Limb (tissue), 2 donors: ENCODE data around the gene KIT.

Experiments
- DNase-seq, 2 donors: peaks; one replicate each; pipeline ENCODE4 v3.0.0-alpha.2; 2016; ENCODE audit errors: extremely low spot score in 2 of 2

Gene KIT

DNA sequence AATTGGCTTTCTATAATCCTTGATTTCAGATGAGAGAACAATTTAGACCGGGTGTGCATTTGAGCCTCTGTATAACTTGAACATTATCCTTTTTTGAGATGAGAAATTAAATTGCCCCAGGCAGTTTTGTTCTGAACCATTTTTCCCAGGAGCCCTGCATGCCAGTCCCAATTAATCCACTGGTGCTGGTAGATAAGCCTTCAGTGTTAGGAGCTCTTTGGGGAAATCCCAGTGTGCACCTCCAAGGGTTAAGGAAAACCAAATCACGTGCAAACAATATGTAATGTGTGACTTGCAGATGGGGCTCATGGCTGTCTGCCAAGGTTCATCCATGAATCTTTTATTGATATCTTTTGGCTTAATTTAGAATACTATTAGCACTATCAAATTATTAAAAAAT lies 43.2 kb downstream of the KIT start:
- no peak for DNase-seq

DNA sequence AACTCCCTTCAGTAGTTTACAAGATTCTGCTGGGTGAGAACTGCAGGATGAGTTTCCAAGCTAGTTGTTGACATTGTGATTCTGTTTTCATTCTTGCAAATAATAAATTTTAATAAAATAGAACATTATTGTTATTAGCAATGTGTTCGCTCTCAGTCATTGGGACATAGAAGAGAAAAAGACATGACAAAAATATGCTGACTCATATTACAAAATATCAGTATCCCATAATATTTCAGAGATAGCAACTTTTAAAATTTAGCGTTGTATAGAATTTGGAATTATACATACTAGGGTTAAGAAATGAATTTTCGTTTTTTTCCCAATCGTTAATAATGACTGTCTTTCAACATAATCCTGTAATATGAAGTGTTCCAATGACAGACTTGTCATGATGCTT lies 45.4 kb downstream of the KIT start:
- no peak for DNase-seq

- no peak for DNase-seq
These were observed 49.6 kb downstream of the KIT start for GRCh38 chr4:54707406-54707805.

DNA sequence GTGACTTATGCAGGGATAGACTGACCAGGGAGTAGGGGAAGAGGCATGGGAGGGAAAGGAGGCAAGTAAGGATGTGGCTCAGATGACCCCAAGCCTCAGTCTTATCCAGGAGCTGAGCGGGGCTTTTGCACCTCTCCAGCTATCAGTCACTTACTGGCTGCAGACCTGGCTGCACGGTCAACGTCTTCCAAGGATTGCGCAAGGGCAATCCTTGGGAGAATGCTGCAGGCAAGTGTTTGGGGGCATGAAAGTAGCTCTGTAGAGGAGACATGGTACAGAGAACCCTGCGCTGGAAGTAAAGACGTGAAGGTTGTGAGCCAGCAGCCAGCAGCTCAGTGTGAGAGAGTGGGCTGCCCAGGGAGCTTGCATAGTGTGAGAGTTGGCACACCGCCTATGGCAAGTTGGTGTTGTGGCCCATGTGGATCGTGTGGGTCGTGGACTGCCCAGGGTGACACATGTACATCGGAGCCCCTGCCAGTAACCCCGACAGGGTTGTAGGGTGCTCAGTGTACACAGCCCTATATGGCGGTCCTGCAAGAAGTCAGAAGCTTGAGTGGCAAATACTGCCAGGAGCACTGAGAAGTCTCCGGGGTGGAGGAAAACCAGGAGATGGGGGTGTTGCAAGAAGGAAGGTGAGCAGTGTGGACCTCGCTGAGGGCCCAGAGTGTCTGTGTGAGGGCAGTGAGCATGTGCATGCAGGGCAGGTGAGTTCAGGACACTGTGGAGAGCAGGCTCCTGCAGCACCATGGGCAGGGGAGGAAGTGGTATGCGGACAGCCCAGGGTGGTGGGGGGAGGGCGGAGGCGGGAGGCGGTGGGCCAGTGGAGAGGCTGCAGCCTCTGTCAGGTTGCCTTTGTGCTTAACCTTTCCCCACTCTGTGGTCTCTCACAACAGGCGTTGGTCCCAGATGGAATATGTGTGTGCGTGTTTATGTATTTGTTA lies 50.9 kb downstream of the KIT start:
- no peak for DNase-seq

GRCh38 chr4:54709400-54709799 lies 51.6 kb downstream of the KIT start:
- no peak for DNase-seq

DNA sequence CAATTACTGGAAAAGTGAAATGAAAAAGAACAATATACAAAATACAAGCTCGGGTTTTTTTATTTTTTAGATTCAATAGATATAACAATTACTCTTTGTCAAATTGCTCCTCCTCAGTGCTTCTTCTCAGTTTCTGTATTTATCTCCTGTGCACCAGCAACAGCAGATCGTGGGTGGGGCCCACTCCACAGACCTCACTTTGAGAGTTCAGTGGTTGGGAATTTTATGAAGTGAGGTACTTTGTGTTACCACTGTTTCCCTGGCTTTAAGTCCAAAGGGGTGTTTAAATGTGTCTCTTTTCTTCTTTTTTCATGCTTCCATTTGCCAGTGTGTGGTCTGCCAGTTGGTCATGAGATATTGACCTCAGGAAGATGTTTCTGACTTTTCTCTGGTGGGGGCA lies 54.4 kb downstream of the KIT start:
- DNase-seq = no peak

GRCh38 chr4:54714631-54715030 lies 56.9 kb downstream of the KIT start:
- DNase-seq = no peak

DNA sequence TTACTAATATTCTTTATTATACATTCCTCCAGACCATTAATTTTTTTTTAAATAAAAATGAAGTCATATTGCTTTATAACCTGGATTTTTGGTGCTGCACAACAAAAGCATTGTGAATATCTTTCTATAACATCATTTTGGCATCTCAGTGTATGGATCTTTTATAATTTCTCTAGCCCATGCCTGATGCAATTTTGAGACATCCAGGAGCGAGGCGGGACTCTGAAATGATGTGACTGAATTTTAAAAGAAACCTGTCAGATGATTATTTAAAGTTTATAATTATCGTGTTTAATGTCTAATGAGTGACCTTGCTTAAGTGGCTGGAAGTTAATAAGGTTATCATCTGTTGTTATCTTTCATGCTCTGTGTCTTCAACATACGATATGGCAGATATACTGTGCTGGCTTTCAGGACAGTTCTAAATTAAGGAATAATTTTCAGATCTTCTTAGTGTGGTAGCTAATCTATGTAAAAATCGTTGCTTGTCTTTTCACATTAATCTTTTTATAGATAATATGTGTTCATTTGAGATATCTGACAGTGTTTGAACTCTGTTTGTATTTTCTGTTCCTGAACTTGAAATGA lies 58.8 kb downstream of the KIT start:
- no peak for DNase-seq

- no peak for DNase-seq
These were observed 59.9 kb downstream of the KIT start for GRCh38 chr4:54717694-54718093.

GRCh38 chr4:54719378-54719777 lies 61.6 kb downstream of the KIT start:
- no peak for DNase-seq

GRCh38 chr4:54723220-54723619 lies 65.5 kb downstream of the KIT start:
- DNase-seq = no peak

DNA sequence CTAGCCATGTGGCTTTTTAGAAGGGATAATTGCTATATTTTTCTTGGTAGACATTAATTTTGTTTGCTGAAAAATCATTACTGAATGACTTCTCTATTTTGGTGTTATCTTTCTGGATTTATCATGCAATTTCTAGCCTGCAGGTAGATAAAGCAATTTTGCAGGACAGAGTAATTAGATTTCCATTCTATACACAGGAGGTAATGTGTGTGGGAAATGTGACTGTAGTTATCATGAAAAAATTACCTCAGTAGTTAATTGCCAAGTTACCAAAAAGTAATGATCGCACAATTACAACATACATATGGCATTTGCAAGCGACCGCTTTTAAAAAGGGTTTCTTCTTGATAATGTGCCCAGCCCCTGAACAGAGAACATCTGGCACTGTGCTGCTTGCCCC lies 66.1 kb downstream of the KIT start:
- DNase-seq = no peak

DNA sequence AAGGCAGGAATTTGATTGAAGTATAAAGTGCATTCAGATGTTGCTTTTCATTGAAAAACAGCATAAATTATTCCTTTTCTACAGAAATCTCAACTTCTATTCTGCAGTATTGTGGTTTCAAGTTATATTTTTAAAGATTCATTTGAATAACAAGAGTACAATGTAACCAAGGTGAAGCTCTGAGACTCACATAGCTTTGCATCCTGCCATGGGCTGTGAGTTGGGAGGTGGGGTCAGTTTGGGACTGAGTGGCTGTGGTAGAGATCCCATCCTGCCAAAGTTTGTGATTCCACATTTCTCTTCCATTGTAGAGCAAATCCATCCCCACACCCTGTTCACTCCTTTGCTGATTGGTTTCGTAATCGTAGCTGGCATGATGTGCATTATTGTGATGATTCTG lies 69.2 kb downstream of the KIT start:
- no peak for DNase-seq

DNA sequence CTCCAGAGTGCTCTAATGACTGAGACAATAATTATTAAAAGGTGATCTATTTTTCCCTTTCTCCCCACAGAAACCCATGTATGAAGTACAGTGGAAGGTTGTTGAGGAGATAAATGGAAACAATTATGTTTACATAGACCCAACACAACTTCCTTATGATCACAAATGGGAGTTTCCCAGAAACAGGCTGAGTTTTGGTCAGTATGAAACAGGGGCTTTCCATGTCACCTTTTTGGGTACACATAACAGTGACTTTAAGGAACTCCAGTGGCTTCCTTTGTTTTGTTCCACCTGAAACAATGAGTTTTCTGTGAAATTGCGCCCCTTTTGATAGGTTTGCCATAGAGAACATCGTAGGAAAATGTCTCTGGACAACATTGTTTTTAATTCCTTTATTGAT lies 69.6 kb downstream of the KIT start:
- no peak for DNase-seq

GRCh38 chr4:54728368-54728767 lies 70.6 kb downstream of the KIT start:
- DNase-seq = no peak

DNA sequence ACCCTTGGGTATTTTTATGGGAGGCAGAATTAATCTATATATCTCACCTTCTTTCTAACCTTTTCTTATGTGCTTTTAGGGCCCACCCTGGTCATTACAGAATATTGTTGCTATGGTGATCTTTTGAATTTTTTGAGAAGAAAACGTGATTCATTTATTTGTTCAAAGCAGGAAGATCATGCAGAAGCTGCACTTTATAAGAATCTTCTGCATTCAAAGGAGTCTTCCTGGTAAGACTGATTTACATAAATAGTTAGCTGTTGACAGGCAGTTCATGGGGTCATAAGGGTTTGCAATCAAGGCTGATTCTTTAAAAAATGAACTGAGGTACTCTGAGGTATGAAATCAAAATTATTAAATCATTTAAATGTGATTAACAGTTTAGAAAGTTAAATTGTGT lies 71.5 kb downstream of the KIT start:
- no peak for DNase-seq

- DNase-seq = no peak
These were observed 72.8 kb downstream of the KIT start for GRCh38 chr4:54730581-54730980.

DNA sequence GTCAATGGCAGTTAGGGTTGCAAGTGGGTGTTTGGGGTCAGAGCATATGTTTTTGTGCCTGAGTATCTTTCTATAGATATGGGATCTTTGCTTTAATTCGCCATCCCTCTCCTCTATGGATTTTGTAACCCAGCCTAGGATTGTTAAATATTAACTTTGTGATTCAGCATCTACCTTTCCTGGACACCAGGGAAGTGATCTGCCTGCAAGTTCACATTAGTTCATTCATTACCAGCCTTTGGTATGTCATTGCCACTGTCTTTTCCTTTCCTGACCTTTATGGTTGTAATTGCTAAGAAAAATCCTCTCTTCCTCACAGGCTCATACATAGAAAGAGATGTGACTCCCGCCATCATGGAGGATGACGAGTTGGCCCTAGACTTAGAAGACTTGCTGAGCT lies 73.8 kb downstream of the KIT start:
- no peak for DNase-seq

DNA sequence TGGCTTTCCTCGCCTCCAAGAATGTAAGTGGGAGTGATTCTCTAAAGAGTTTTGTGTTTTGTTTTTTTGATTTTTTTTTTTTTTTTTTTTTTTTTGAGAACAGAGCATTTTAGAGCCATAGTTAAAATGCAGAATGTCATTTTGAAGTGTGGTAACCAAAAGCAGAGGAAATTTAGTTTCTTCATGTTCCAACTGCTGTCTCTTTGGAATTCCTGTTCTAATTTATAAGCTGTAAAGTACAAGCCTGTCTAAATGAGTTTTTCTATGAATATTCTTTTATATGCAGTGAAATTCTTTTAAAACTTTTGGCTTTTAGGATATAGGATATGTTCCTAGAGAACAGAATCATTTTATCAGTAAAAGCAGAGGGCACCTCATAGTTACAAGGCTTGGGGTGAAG lies 74.2 kb downstream of the KIT start:
- no peak for DNase-seq

DNA sequence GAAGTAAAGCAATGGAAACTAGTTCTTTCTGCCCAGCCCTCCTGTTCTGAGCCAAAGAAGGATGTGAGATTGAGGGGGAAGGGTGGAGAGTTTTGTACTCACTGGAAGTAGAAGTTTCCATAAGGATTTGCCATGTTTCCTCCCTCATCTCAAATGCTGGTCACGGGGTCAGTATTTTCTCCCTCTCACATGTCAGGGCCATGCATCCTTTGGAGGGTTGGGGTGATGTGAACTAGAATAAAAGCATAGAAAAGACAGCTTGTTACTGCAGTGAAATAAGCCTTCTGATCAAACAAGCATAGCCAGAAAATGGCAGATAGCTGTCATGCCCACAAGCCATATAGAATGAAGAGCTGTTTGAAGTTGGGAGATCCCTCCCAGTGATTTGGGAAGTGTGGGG lies 79.7 kb downstream of the KIT start:
- DNase-seq = no peak

DNA sequence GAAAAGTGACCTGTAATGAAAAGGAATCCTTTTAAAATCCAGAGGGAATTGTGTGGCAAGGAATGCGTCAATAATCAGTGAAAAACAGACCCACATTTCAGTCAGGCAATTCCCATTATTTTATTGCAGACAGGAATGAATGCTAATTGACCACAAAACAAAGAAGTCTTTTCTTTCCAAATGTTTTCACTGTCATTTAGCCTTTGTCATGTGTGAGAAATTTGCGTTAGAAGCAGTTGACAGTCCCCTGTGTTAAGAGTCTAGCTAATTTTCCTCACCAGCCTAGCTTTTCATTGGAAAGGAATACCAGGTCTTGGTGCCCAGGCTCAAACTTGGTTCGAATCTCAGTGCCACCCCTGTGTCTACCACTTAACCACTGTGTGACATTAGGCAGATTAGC lies 83.4 kb downstream of the KIT start:
- DNase-seq = no peak

DNA sequence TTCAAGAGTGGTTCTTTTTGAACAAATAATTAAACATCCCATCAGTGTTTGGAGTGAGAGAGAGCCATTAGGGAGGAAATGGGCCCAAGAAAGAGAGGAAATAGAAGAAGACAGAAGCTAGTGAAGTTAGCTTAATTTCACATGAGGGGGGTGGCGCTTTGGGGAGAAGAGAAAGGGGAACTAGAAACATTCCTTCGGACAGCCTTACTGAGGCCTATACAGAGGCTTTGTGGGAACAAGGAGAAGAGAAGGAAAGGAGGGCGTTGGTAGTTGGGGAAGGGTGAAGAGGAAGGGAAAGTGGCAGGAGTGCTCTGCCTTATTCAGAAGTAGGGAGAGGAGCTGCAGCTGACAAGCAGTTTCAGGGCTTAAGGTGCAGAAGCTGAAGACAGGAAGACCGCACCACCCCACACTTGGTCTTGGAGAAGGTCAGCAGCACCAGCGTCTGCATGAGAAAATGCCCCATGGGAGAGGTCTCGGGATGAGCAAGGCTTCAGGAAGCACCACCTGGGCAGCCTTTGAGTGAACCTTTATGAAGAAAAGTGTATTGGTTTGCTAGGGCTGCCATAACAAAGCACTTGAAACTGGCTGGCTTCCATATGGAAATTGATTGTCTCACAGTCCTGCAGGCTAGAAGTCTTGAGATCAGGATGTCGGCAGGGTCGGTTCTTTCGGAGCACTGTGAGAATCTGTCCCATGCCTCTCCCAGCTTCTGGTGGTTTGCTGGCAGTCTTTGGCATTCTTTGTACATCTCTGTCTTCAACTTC lies 85.1 kb downstream of the KIT start:
- no peak for DNase-seq
